NCI-H1436 (cell line): ENCODE results near the gene ZNF211.

Experiments
- DNase-seq: peaks from one replicate; lab custom pipeline; 2025; lab: John Stamatoyannopoulos, UW

The ZNF211 gene

DNA sequence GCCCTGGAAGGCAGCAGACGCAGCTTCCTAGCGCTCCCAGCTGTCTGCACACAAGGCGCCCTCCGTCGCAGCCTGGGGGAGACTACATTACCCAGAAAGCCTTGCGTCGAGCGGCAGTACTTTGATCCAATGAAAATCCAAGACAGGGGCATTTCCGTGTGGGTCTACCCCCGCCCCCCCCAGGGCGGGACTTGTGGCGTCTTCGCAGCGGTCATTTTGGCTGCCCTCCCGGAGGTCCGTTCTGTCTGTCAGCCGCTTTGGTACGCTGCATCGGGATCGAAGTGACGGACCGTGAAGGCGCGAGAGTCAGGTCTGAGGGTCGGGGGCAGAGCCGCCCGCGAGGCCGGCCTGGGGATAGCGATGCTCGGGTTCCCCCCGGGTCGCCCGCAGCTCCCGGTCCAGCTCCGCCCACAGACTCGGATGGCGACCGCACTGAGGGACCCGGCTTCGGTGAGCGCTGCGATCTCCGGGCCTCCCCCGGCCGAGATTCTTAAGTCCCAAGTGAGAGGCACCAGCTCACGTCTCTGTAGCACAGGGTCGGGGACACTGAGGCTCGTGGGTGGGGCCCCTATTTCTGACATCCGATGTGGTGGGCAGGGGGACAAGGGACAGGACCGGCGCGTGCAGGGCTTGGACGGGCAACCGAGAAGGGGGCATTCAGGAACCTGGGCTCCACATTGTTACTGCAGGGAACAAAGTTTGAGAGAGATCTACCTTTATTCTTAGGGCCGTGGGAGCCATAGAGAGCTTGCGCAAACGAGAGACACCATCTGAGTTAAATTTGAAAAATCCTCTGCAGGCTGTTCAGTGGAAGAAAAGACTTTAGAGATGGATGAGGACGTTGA is at the start of gene ZNF211:
Gene ZNF211 (plus strand): TSS at position 182 of the 845 bp plus-strand sequence. CDS start 179 bp downstream, at position 361.
- peak; percentile 96 for DNase-seq

DNA sequence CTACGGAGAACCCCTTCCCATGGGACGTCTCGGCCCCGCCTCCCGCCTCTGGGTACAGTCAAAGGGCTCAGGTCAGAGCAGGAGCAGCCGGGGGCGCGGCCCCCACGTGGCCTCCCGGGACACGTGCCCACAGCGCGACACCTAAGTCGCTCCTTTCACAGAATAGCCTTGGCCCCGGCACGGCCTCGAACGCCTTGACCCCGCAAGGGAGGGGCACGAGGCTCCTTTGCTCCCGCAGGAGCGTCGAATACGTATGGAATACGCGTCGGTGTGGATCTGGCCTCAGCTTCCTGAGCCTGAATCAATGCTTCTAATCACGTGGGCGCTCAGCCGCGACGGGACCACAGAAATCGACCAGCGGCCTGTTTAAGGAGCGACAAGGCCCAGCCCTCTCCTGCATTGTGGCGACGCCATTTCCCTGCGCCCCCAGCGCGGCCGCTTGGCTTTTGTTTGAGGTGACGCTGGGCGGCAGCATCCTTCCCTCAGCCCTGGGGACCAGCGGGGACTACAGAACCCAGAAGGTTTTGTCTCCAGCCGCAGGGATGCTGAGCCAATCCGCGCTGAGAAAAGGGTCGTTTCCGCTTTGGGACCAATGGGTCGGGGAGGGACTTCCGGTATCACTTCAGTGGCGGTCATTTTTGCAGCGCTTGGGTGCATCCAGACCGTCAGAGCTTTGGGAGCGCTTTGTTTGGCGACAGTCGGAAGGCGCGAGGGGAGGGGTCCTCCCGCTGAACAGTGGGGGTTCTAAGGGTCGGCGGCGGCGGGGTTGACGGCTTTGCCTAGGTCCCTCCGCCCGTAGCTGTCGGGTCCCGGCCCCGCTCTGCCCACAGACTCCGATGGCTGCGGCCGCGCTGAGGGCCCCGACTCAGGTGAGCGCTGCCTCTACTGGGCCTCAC is 49.2 kb upstream of the ZNF211 start, which contains the start of gene ZIK1:
Gene ZIK1 (plus strand): TSS at position 625 of the 896 bp plus-strand sequence. CDS start 212 bp downstream, at position 837.
- DNase-seq = peak; percentile 94

DNA sequence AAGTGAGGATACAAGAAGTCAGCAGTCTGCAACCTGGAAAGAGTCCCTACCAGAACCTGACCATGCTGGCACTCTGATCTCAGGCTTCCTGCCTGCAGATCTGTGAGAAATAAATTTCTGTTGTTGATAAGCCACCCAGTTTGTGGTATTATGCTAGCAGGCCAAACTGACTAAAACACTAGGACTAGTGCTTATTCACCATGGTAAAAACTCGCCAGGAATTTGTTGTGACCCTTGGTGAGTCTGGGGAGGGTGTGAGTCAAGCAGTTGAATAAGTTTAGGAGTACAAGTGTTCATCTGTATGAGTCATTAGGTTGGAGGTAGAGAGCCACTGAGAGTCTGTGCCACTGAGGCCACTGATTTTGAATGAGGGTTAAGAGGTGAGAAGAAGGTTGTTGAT is 45.4 kb upstream of the ZNF211 start:
- no peak for DNase-seq

DNA sequence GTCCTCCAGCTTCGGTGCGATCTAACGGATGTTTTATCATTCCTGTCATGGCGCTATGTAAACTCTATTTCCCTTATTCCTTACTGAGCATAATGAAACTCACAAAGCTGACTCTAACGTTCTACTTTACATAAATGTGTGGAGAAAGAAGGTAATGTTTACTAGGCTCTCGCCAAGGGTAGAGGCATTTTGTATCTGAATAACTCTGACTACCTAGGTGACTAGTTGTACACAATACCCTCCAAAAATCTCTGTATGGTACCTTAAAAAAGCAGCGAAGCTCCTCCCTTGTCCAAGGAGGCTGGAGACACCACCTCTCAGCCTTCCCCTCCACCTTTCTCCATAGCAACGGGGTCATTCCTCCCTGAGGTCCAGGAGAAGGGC is 33.6 kb upstream of the ZNF211 start:
- no peak for DNase-seq

DNA sequence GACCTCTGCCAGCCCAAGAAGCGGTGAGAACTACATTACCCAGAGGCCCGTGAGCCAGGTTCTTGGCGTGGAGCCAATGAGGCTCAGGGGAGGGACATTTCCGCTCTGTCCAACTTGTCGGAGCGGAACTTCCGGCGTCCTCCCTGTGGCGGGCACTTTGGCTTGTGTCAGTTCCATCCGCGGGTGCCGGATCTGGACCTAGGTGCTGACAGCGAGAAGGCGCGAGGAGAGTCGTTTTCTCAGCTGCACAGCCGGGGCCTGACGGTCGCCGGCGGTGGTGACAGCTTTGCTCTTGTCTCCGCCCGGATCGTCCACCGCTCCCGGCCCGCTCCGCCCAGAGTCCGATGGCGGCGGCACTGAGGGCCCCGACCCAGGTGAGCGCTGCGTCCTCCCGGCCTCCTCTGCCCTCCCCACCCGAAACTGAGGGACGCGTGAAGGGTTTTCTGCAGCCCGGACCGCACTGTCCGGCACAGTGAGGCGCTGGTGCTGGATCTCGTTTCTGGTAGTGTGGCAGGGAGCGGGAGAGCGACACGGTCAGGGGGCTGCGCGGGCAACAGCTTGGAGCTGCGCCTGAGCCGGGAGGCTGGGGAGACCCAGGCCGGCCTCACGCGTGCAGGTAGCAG is 33.1 kb upstream of the ZNF211 start, which contains the start of gene ZNF530:
Gene ZNF530 (plus strand): TSS at position 125 of the 623 bp plus-strand sequence. CDS start 4,461 bp downstream, outside the sequence.
- DNase-seq = peak; percentile 95

DNA sequence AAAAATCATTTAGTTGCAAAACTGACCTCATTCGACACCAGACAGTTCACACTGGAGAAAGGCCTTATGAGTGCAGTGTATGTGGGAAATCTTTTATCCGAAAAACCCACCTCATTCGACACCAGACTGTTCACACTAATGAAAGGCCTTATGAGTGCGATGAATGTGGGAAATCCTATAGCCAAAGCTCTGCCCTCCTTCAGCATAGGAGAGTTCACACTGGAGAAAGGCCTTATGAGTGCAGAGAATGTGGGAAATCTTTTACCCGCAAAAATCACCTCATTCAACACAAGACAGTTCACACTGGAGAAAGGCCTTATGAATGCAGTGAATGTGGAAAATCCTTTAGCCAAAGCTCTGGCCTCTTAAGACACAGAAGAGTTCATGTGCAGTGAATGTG is 26.0 kb upstream of the ZNF211 start:
- DNase-seq = no peak

DNA sequence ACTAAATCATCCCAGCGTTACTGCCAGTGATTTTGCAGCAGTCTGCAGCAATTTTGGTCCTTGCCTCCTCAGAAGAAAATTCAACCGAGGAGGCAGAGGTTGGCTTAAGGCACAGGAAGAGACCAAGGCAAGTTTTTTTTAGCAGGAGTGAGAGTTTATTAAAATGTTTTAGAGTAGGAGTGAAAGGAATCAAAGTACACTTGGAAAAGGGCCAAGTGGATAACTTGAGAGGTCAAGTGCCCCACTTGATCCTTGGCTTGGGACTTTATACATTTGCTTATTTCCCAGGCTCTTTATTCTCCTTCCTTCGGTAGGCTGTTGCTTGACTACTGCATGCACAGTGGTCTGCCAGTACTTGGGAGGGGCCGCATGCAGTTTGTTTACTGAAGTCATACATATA is 21.9 kb upstream of the ZNF211 start:
- no peak for DNase-seq

DNA sequence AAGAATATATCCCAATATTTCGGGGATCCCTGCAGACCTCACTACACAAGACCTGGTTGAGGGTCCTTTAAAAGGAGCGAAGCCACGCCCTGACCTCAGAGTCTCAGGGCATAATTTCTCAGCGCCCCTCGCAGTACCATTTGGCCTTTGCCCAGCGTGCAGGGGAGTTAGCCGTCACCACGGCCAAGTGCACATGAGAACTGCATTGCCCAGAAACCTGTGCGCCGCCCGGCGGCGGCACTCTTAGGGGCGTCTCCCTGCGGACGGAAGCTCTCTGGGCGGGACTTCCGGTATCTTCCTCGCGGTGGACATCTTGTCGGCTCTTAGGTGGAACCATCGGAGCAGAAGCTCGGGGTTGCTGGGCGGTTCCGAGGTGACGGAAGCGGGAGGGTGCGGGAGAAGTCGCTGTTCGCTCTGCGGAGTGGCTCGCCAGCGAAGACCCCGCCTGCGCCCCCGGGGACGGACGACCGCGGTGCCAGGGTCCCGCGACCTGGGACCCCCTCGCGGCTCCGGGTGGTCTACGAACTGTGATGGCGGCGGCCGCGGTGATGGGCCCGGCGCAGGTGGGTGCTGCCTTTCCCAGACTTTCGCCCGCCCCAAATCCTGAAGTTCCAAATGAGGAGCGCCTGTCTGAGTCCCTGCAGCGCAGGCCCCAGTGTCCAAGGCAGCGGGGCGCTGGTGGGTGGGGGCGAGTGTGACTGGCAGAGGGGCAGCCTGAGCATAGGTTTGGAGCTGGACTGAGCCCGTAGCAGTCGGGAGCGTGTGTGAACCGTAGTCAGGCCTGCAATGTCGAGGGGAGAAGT is 18.8 kb upstream of the ZNF211 start, which contains the start of gene ZNF134:
Gene ZNF134 (plus strand): TSS at position 302 of the 803 bp plus-strand sequence. CDS start 5,227 bp downstream, outside the sequence.
- peak; percentile 95 for DNase-seq

DNA sequence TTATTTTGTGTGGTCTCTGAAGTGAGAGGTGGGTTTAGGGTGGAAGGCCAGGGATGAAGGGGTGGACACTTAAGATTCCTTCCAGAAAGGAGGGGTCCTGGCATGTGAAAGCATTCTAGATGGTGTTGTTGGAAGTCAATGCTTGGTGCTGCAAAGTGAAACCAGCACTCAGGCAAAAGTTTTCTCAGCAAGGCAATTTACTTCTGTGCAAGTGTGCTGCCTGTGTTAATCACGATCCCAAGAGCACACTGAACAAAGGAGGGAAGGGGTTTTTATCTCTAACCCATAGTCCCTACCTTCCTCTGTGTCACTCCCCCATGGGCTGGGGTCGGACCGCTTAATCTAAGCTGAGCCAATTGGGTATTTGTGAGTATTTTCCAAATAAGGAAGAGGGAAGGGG is 17.6 kb upstream of the ZNF211 start:
- DNase-seq = no peak

DNA sequence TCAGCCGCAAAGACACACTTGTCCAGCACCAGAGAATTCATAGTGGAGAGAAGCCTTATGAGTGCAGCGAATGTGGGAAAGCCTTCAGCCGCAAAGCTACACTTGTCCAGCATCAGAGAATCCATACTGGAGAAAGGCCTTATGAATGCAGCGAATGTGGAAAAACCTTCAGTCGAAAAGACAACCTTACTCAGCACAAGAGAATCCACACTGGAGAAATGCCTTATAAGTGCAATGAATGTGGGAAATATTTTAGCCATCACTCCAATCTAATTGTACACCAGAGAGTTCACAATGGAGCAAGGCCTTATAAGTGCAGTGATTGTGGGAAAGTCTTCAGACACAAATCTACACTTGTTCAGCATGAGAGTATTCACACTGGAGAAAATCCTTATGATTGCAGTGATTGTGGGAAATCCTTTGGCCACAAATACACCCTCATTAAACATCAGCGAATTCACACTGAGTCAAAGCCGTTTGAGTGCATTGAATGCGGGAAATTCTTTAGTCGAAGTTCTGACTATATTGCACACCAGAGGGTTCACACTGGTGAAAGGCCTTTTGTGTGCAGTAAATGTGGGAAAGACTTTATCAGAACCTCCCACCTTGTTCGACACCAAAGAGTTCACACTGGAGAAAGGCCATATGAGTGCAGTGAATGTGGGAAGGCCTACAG is 12.2 kb upstream of the ZNF211 start:
- DNase-seq = no peak

DNA sequence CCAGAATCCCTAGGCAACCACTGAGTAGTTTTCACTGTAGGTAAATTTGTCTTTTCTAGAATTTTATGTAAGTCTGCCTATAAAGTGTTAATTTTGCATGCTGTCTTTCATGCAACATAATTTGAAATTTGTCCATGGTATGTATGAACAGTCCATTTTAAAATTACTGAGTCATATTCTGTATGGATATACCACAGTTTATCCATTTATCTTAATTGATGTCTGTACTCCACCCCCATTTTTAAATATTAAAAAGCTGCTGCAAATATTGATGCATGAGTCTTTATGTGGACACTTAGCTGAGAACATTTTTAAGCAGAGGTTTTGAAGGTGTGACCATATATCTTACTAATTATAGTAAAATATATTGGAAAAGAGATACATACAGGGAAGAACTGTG is 9.9 kb upstream of the ZNF211 start:
- DNase-seq = no peak

DNA sequence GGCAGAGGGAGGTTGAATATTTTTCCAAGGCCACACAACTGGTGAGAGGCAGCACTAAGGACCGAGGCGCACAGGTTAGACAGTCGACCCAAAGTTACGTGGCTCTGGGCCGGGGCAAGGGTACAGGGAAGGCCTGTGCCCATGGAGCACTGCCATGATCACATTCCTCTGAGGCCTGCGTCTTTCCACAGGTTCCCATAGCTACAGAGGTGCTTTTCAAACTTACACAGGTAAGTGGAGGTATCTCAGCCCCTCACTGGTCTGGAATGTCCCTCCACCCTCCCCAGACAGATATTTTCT is 814 bp downstream of the ZNF211 start:
- DNase-seq = no peak

DNA sequence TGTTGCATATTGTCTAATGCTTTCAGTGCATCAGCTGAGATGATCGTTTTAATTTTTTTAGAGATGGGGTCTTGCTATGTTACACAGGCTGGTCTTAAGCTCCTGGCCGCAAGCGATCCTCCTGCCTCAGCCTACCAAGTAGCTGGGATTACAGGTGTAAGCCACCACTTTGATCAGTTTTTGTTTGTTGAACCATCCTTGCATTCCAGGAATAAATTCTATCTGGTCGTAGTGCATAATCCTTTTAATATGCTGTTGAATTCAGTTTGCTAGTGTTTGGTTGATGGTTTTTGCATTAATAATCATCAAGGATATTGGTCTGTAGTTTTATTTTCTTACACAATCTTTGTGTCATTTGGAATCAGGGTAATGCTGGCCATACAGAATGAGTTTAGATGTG is 4.4 kb downstream of the ZNF211 start:
- no peak for DNase-seq

DNA sequence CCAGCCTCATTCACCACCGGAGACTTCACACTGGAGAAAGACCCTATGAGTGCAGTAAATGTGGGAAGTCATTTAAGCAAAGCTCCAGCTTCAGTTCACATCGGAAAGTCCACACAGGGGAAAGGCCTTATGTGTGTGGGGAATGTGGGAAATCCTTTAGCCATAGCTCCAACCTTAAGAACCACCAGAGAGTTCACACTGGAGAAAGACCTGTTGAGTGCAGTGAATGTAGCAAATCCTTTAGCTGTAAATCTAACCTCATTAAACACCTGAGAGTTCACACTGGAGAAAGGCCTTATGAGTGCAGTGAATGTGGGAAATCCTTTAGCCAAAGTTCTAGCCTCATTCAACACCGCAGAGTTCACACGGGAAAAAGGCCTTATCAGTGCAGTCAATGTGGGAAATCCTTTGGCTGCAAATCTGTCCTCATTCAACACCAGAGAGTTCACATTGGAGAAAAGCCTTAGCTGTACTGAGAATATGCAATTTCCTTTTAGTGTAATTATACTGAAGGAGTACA is 8.8 kb downstream of the ZNF211 start:
- DNase-seq = no peak

DNA sequence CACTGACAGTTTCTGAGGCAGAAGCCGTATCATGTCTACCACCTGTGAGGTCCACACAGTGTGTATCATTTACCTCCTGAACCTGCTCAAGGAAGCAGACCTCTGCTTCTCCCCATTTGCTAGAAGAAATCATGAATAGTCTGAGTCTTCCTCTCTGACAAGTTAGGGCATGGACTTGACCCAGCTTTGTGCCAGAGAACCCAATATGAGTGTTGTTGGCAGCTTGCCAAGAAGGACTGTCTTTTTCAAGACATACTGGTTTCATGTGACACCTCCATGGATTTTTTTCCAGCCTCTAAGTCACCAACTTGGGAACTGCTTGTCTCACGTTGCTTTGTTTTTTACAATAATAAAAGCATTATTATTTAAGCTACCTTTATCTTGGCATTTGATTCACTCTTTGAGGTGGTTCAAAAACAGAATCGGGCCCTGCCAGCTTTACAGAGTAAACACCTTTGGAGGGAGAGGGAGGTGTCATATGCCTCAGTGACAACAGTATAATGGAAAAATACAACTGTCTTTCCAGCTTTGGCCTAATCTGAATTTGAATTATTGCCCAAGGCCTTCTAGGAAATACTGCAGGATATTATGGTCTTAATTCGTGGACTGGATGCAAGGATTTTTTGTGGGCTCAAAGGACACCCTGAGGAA is 9.6 kb downstream of the ZNF211 start:
- DNase-seq = no peak

DNA sequence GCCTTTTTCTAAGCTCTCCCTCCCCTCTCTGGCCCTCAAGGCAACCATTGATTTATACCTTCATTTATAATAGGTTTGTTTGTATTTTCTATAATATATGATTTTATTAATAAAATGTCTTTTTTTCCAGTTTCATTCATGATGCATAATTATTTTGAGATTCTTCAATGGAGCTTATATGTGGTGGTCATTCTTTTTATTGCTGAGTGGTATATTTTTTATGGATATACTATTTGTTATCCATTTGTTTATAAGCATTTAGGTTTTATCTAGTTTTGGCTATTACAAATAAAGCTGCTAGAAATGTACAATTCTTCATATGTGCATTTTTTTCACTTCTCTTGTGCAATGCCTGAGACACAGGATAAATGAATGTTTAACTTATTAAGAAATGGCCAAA is 10.8 kb downstream of the ZNF211 start:
- no peak for DNase-seq

DNA sequence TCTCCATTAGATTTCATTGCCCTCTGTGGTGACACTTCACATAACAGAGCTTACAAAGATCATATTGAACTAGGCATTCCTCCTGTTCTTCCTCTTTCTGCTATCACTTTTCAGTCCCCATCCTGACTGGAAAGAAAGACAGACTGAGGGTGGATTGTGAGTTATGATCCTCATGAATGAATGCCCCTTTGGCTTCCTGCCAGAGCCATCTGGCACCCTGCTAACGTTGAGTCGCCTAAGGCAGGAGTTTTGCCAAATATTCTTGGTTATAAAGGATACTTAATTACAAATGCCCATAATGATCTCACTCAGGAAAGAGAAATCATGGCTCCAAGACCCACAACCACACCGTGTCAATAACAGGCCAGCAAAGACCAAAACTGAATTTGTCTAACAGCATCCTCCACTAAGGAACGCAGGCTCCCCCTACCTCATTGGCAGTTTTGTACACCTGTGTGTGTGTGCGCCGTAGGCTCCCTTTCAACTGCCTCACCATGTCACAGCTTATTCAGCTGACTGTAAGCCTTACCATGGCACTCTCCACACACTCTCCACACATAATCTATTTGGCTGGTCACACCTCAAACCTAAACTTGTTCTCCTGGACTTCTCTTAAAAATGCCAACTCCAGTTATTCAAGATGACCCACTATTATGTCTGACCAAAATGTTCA is 15.5 kb downstream of the ZNF211 start:
- DNase-seq = no peak

DNA sequence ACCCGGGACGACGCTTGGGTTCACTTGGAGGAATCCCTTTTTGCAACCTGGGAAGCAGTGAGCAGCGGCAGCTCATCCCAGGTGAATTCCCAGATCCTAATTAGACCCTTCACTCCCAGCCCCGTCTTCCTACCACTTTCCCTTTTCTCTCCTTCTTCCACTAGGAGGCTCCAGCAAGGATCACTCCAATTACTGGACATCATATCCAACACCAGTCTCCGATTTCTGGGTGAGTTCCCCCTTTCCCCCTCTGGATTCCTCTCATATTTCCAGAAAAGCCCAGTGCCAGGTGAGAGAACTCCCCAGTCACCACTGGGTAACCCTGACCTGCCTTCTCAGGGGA is 18.7 kb downstream of the ZNF211 start:
- DNase-seq = no peak

DNA sequence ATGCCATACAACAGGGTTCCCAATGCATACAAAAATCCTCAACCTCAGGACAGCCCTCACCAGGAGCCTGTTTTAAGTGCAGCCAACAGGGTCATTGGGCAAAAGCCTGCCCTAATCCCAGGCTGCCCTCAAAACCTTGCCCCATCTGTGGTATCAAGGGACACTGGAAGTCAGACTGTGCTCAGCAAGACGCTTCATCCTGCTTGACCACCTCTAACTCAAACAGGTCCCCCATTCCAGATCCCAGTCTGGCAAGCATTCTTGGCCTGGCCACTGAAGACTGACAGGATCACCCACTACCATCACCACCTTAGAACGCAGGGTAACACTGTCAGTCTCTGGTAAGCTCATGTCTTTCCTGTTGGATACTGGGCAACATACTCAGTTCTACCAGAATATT is 20.7 kb downstream of the ZNF211 start:
- DNase-seq = no peak

DNA sequence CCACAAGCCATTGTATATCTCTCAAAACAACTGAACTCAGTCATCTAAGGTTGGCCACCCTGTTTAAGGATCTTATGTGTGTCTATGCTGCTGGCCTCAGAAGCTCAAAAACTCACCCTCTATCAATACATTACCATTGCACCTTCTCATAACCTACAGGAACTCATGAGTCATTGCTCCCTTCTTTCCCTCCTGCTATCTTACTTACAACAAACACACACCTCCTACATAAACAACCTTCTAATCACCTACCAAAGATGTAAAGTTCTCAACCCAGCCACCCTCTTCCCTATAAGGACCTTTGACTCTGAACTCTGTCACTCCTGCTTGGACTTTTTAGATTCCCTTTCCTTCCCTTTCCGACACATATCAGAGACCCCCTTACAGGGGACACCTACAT is 22.5 kb downstream of the ZNF211 start:
- DNase-seq = no peak
